T-helper 1 cell (primary cell): ENCODE measurements around the gene PLSCR5.

Experiments used
- DNase-seq, 5 donors: peaks; one replicate each; pipeline ENCODE4 v3.0.0-alpha.2; 2012 to 2020

The PLSCR5 gene

DNA sequence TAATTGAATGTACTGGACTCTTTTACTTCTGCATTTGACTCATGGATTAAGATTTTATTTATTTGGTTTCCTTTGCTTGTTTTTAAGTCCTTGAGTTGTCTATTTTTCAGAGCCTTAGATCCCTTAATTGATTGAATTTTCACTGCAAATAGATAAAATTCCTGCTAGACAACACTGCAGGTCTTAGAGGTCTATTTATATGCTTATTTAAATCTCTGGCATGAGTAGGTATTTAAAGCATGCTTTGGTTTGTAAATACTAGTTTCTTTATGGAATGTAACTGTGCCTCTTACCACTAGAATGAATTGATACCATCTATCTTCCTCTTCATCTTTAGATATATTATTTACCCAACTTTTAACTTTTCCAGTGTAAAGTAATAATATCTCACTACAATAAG, 20.0 kb downstream of the PLSCR5 start:
- no peak for DNase-seq

DNA sequence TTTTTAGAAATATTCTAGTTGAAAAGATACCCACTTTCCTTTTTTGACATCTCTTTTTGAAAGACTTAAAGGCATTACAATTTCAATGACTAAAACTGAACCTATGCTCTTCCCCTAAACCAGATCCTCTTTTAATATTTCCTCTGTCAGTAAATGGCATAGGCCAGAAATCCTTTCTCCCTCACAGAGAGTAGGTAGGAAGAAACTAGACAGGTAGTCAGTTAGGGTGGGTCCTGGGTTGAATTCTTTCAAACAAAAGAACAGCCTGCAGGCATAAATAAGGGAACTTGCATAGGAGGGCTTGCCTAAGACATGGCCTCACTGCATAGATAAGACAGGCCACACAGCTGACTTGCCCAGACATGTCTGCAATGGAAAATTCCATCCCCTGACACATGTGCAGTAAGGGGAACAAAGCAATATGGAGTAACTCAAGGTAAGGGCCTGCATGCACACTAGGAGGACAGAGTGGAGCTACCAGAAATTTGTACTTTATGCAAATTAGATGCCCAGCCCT, 23.1 kb downstream of the PLSCR5 start:
- no peak for DNase-seq

DNA sequence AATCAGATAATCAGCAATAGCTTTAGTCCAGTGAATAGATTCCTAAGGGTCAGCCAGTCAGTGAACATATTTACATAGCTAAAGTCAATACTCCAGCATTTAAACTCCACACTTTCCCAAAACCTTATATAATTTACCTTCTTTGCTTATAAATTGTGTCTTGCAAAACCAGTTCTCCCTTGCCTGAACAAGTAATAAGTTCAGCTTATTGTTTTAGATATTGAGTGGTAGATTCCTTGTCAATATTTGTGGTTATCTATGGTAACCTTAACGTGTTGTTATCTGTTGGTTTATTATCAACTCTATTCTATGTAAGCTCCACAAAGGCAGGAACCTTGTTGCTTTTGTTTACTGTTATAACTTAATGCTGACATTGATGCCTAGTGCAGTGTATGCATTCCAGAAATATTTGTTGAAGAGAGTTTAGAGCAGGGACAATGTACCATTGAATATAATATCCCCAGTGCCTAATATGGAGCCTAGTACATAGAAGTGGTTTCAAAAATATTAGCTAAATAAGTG, 24.0 kb downstream of the PLSCR5 start:
- DNase-seq = no peak

DNA sequence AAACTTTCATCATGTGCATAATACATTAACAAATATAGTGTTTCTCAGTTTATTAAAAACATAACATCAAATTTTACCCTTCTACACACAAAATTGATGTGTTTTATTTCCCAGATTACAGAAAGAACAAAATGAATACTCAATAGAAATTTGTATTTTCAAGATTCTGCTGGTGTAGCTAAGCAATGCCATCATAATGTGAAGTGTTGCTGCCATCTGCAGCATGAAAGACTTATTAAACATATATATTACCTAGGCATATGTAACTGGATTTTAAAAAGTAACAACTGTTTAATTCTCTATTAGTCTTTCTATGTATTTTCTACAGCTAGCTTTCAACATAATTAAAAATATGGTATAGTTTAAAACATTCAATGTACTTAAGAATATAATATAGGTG, 27.5 kb downstream of the PLSCR5 start:
- peak in 3 of 5 donors; percentile 4 to 38 (median 11) for DNase-seq

DNA sequence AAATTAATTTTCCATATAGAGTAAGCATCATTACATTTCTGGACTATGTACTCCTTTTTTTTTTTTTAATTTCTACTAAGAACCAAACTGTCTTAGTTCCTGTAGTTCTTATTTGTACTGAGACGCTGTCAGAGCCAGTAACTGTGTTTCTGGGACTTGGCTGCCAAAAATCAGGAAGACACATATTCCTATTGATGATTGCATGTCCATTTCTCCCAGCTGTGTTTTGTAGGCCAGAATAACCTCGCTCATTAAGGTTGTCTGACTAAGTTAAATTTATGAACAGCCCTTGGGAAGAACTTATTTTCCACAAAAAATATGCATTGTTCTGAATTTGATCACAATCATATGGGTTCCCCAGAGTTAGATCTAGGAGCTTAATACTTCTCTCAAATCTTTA, 29.5 kb downstream of the PLSCR5 start:
- no peak for DNase-seq

DNA sequence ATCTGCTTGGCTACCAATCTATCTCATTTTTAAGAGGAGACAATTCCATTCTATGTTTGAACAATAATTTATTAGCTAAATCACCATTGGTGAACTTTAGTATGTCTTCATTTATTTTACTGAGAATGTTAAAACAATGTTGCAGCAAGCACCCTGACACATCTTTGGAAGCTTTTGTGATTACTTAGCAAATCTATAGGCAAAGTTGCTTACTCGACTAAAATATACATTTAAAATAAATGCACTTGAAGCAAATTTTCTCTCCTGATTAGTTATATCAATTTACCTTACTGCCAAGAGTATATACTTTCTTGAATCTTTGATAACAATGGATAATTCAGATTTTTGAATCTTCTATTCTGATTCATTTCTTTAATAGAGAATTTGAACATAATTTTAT, 31.0 kb downstream of the PLSCR5 start:
- DNase-seq = no peak

DNA sequence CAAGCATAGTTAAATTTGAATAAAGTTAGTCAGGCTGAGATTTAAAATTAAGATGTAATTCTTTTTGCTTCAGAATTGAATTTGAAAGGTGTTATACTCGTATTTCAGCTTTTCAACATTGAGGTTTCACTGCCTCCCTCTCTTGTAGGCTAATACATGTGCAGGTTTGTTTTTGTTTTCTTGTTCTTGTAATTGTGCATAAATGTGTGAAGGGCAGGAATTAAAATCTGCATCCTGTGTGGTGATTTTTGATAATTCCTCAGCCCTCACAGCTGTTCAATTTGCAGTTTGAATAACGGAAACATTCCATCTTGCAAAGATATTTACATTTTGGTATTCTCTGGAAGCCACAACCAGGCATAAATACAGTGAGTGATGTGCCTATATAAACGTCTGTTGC, 35.8 kb downstream of the PLSCR5 start:
- no peak for DNase-seq

DNA sequence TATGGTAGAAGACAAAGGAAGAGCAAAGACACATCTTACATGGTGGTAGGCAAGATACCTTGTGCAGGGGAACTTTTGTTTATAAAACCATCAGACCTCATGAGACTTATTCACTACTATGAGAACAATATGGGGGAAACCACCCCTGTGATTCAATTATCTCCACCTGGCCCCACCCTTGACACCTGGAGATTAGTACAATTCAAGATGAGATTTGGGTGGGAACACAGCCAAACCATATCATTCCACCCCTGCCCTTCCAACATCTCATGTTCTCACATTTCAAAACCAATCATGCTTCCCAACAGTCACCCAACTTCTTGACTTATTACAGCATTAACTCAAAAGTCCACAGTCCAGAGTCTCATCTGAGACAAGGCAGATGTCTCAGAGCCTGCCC, 39.0 kb downstream of the PLSCR5 start:
- DNase-seq = no peak

DNA sequence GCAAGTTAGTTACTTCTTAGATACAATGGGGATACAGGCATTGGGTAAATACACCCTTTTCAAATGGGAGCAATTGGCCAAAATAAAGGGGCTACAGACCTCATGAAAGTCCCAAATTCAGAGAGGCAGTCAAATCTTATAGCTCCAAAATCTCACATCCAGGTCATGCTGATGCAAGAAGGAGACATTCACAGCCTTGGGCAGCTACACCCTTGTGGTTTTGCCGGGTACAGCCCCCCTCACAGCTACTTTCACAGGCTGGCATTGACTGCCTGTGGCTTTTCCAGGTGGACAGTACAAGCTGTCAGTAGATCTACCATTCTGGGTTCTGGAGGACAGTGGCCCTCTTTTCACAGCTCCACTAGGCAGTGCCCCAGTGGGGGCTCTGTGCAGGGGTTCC, 43.3 kb downstream of the PLSCR5 start:
- DNase-seq = no peak

DNA sequence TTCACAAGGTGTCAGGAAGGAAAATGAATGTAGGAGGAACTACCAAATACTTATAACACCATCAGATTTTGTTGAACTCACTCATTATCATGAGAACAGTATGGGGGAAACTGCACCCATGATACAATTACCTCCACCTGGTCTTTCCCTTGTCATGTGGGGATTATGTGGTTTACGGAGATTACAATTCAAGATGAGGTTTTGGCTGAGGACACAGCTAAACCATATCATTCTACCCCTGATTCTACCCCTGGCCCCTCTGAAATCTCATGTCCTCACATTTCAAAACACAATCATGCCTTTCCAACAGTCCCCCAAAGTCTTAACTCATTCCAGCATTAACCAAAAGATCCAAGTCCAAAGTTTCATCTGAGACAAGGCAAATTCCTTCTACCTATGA, 43.7 kb downstream of the PLSCR5 start:
- no peak for DNase-seq

DNA sequence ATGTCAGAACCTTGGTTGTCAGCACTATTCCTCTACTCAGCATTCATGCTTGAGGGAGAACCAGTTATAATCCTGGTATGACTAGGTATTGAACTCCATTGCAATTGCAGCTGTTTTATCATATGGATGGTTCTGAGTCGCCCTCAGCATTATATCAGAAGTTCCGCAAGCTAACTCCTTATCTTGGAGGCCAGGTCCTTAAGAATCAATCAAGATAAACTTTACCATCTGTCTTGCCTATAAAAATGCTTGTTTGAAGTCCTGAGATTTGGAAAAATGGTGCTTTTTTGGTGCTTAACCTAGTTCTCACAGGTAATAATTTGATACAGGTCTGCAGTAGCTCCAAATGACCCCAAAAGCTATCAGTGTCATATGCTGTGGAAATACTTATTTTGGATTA, 44.5 kb downstream of the PLSCR5 start:
- DNase-seq = no peak

DNA sequence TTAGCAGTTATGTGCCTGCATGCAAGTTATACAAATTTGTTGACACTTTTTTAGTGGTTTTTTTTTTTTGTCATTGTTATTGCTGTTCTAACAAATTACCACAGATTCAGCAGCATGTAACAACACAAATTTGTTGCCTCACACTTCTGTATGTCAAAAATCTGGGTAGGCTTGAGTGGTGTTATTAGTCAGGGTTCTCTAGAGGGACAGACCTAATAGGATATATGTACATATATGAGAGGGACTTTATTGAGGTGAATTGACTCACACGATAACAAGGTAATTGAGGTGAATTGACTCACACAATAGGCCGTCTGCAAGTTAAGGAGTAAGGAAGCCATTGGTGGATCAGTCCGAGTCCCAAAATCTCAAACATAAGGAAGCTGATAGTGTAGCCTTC, 45.8 kb downstream of the PLSCR5 start:
- no peak for DNase-seq

DNA sequence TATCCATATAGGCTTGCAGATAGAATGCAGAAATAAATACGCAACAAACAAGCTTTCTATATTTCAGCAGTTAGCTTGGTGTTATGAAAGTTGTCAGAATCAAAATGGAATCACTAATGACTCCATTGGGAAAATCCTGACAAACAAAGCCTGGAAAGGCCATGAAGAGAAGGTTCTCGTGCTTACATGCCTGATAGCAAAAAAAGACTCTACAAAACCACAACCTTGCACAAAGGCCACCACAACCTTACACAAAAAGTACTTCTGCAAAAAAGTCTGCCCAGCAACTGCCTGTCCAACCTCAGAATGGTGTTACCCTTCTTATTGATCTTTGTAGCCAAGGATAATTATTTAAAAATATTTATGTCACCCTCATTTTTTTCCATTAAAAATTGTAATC, 46.4 kb downstream of the PLSCR5 start:
- no peak for DNase-seq

DNA sequence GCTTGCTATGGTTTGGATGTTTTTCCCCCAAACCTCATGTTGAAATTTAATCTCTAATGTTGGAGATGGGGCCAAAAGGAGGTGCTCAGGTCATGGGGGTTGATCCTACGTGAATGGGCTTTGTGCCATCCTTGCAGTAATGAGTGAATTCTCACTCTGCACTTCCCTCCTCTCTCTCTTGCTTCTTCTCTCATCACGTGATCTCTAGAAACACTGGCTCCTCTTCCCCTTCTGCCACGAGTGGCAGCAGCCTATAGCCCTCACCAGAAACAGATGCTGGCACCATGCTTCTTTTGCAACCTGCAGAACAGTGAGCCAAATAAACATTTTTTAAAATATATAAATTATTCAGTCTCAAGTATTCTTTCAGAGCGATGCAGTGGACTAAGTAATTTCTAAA, 47.4 kb downstream of the PLSCR5 start:
- no peak for DNase-seq

DNA sequence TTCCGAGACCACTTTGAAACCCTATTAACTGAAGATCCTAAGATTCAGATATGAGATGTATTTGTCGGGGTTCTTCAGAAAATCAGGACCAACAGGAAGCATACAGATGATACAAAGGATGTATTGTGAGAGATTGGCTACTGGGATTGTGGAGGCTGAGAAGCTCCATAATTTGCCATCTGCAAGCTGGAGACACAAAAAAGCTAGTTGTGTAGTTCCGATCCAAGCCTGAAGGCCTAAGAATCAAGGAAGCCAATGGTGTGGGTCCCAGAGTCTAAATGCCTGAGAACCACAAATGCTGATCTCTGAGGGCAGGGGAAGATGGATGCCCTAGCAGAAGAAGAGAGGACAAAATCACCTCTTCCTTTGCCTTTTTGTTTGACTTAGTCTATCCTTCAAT, 49.8 kb downstream of the PLSCR5 start:
- no peak for DNase-seq

DNA sequence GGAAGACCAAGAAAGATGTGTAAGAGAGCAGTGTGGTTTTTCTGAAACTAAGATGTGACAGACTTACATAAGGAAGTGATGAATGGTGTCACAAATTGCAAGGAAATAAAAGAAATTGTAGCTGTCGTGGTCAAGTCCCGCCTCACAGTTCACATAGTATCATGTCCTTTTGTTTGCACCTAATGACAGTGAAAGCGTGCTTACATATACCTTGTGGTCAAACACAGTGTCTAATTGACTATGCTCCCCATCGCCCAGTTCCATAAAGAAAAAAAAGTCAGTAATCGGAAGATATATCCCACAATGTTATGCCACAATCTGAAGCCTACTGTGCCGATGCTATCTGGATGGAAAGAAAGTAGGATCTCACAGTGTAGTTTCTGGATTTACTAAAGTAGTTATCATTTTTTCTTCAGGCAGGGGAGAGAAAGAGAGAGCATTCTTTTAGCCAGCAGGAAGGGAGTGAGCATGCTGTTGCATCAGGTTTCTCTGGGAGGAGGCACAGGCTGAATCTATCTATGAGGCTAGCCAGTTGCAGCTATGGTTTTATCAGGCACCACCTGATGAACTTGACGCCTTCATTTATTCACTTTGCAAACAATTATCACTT, 50.9 kb downstream of the PLSCR5 start:
- no peak for DNase-seq

DNA sequence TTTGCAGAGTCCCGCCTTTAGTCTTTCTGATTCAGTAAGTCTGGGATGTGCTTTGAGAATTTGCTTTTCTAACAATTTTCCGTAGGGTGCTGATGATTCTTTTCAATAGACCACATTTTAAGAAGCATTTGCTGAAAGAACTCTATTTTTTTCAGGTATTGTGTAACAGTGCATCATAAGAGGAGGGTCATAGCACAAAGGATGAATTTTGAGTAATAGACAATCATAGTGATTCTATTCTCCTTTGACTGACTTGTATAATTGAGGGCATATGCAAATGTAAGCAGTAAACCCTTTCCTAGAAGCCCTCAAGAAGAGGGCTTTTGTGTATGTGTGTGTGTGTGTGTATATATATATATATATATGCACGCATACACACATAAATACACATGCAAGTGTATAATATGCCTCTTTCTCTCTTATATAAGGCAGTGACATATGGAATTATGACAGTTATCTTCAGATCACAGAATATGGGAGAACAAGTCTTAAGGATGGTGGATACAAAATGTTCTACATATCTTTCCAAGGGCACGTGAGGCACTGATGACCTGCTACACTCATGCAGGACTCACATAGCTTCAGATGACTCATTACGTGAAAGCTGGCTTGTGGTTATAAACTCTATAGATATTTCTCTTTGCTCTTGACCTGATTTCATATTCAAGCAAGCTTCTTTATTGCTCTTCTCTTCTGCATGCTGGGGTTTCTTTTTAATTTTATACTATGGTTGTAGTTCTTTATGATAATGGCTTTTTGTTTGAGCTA, 54.2 kb downstream of the PLSCR5 start:
- peak in 1 of 5 donors; percentile 61 for DNase-seq

DNA sequence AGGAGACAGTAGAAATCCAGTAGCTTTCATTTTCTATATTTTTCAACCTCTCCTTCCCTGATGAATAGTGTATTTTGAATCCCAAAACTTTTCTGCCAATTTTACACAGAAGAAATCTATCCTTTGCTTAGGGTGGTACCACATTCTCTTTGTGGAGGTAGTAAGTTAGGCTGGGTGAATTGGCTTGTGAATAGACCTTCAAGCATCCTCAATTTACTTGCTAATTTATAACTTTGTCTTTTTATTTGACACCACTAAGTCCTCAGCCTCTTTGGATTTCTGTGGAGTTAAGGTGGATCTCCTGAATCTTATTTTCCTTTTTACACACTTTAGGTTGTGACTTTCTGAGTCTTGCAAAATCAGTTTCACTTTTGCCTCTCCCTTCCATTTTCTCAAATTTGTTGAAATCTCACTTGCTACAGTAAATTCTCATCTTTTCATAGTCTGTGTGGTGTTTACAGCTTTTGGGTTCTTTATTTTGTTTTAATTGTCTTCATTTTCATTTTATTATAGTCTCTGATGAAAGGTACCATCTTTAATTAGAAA, 55.0 kb downstream of the PLSCR5 start:
- DNase-seq = no peak

DNA sequence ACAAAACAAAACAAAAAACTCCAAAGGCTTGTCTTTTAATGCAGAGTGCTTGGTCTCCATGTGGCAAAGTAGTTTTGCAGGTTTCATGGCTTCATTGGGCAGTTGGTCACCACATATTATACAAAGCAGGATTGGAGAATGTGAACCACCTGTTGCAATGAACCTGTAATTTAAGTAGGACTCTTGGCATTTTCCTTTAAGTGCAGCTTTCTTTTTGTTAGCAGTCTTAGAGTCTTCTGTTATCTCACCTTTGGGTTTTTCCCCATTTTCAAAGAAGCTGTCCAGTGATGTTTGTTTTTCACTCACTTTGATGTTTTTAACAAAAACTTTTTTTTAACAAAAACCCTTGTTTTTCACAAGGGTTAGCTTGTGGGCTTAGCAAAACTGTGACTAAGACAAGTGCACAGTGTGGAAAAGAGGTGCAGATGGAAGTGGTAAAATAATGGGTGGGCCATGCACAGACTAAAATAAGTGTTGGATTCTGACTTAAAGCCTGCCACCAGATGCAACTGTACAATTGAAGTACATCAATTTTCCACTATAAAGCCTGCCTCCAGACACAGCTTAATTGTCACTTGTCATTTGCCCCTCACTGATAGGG, 57.8 kb downstream of the PLSCR5 start:
- no peak for DNase-seq

DNA sequence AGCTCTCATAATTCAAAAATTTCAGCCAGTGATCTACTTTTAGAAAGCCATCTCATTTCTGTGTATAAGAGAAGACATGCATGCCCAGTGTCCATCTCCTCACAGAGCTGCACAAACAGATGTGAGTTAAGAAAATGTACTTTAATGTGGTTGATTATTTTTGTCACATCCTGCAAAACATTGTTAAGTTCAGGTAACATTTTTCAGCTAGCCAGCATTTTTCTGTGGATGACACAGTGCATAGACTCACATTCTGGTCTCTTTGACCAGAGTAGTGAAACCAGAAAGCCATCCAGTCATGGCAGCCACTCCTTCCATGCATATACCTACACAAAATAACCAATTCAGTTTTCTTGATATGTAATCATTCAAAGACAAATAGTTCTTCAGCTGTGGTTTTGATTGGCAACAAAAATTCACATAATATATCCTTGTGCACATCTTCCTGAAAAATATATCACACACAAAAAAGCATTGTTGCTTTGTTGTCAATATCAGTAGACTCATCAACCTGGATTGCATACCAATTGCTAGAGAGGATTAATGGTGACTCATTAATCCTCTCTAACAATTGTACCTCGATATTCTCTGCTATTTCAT, 58.7 kb downstream of the PLSCR5 start:
- no peak for DNase-seq

DNA sequence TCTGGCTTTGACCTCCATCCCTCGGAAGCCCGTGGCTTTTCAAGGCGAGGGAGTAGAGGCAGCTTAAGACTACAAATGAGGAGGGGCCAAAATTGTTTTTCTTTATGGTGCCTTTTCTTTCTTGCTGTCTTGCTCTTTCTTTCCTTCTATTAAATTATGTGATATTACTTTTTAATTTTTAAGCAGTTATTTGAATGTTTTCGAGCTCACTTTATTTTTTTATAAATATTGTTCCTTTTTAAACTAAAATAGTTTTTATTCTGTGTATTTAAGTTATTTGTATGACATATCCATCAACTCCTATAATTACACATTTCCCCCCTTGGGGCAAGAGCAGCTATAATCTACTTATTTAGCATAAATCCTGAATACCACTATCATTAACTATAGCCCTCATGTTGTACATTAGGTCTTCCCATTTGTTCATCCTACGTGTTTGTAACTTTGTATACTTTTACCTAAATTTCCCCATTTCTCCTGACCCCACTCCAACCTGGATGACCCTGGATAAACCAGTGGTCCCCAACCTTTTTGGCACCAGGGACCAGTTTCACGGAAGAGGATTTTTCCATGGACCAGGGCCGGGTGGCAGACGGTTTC, 60.1 kb downstream of the PLSCR5 start:
- no peak for DNase-seq
